ENCODE measurements around the gene NRF1. TPM values are rescaled to one million over a fixed set of nuclear protein-coding genes. Genes with fewer than 3 reads are reported as not detected.

NRF1 gene
- total and polyA plus RNA-seq, 2 of the 13 experiments (the other 11 are each of a cell fraction or from before 2014, with no cell fraction given) = 9.3 to 10.1 TPM

GRCh38 chr7:129611246-129612111 lies at the start of gene NRF1 (continued):
- TF ChIP-seq, protein P1, sequence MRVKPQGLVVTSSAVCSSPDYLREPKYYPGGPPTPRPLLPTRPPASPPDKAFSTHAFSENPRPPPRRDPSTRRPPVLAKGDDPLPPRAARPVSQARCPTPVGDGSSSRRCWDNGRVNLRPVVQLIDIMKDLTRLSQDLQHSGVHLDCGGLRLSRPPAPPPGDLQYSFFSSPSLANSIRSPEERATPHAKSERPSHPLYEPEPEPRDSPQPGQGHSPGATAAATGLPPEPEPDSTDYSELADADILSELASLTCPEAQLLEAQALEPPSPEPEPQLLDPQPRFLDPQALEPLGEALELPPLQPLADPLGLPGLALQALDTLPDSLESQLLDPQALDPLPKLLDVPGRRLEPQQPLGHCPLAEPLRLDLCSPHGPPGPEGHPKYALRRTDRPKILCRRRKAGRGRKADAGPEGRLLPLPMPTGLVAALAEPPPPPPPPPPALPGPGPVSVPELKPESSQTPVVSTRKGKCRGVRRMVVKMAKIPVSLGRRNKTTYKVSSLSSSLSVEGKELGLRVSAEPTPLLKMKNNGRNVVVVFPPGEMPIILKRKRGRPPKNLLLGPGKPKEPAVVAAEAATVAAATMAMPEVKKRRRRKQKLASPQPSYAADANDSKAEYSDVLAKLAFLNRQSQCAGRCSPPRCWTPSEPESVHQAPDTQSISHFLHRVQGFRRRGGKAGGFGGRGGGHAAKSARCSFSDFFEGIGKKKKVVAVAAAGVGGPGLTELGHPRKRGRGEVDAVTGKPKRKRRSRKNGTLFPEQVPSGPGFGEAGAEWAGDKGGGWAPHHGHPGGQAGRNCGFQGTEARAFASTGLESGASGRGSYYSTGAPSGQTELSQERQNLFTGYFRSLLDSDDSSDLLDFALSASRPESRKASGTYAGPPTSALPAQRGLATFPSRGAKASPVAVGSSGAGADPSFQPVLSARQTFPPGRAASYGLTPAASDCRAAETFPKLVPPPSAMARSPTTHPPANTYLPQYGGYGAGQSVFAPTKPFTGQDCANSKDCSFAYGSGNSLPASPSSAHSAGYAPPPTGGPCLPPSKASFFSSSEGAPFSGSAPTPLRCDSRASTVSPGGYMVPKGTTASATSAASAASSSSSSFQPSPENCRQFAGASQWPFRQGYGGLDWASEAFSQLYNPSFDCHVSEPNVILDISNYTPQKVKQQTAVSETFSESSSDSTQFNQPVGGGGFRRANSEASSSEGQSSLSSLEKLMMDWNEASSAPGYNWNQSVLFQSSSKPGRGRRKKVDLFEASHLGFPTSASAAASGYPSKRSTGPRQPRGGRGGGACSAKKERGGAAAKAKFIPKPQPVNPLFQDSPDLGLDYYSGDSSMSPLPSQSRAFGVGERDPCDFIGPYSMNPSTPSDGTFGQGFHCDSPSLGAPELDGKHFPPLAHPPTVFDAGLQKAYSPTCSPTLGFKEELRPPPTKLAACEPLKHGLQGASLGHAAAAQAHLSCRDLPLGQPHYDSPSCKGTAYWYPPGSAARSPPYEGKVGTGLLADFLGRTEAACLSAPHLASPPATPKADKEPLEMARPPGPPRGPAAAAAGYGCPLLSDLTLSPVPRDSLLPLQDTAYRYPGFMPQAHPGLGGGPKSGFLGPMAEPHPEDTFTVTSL (CRISPR knock-in tag; IDR thresholded peaks at IDR 0.05; ENCODE audit: borderline replicate concordance) = no peak
- TF ChIP-seq SMAD3 (CRISPR knock-in tag; IDR thresholded peaks at IDR 0.05) (no peak), FOXO1 (CRISPR knock-in tag; IDR thresholded peaks at IDR 0.05) (peak; percentile 71), CCDC6 (CRISPR knock-in tag; IDR thresholded peaks at IDR 0.05) (peak; percentile 96), DR1 (CRISPR knock-in tag; IDR thresholded peaks at IDR 0.05) (0 out of 2 replicates have a peak, but pooled peaks have one; percentile 42), ZBTB46 (CRISPR knock-in tag; IDR thresholded peaks at IDR 0.05; ENCODE audit: borderline replicate concordance) (no peak), EED (CRISPR knock-in tag; IDR thresholded peaks at IDR 0.05) (peak; percentile 69; the same call in 1 of the 2 replicates), ZIK1 (CRISPR knock-in tag; IDR thresholded peaks at IDR 0.05; ENCODE audit: borderline replicate concordance, low read depth) (peak; percentile 84), BCL3 (CRISPR knock-in tag; IDR thresholded peaks at IDR 0.05) (peak; percentile 38; the same call in 1 of the 2 replicates), PRDM15 (CRISPR knock-in tag; IDR thresholded peaks at IDR 0.05) (no peak), TEAD2 (CRISPR knock-in tag; IDR thresholded peaks at IDR 0.05) (no peak; the same call in 1 of the 2 replicates)
- TF ChIP-seq, protein P2, sequence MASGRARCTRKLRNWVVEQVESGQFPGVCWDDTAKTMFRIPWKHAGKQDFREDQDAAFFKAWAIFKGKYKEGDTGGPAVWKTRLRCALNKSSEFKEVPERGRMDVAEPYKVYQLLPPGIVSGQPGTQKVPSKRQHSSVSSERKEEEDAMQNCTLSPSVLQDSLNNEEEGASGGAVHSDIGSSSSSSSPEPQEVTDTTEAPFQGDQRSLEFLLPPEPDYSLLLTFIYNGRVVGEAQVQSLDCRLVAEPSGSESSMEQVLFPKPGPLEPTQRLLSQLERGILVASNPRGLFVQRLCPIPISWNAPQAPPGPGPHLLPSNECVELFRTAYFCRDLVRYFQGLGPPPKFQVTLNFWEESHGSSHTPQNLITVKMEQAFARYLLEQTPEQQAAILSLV (CRISPR knock-in tag; IDR thresholded peaks at IDR 0.05; ENCODE audit: borderline replicate concordance) = peak; percentile 85; the same call in 1 of the 2 replicates
